Erythroblast (primary cell): ENCODE measurements around the gene PER1.
"Not testable (repeated sequence)": the region's sequence is repeated elsewhere in the genome, so short reads cannot be mapped to it uniquely, and the experiment has no call there.

Experiments
- DNase-seq, 2 experiments: peaks; one replicate each; lab custom pipeline; 2025; lab: John Stamatoyannopoulos, UW
- GATA1 ChIP-seq: IDR thresholded peaks from 2 replicates; pipeline ENCODE4 v1.6.1; 2011; ENCODE audit warnings: low read depth, mild to moderate bottlenecking, control low read depth, low read length, moderate library complexity
- POLR2A ChIP-seq: IDR thresholded peaks from 2 replicates; pipeline ENCODE4 v1.6.1; 2011; ENCODE audit warnings: mild to moderate bottlenecking, low read length

PER1 gene

GRCh38 chr17:8120520-8121406 lies 31.4 kb downstream of the PER1 start:
- TF ChIP-seq GATA1 = no peak
- no peak for TF ChIP-seq POLR2A
- DNase-seq = peak; percentile 90 to 91

GRCh38 chr17:8119581-8120519 lies 32.4 kb downstream of the PER1 start:
- TF ChIP-seq GATA1 (no peak), POLR2A (no peak)

GRCh38 chr17:8118769-8119580 lies 33.2 kb downstream of the PER1 start:
- TF ChIP-seq GATA1 = no peak
- TF ChIP-seq POLR2A = no peak

More at GRCh38 chr17:8119581-8120519, 32.4 kb downstream of the PER1 start:
- peak; percentile 94 to 98 for DNase-seq

GRCh38 chr17:8117980-8118768 lies 34.0 kb downstream of the PER1 start, which contains the start of gene ALOXE3:
Gene ALOXE3 (minus strand): TSS chr17:8118514. CDS start chr17:8117990, 524 bp downstream.
- peak; percentile 50 to 74 for DNase-seq
- no peak for TF ChIP-seq POLR2A
- TF ChIP-seq GATA1 = no peak

More at GRCh38 chr17:8118769-8119580, 33.2 kb downstream of the PER1 start:
- DNase-seq = peak; percentile 86 to 94

GRCh38 chr17:8117367-8117979 lies 34.7 kb downstream of the PER1 start:
- no peak for DNase-seq
- TF ChIP-seq POLR2A (no peak), GATA1 (no peak)

GRCh38 chr17:8116776-8117175 lies 35.4 kb downstream of the PER1 start:
- no peak for DNase-seq
- TF ChIP-seq POLR2A (no peak), GATA1 (no peak)

GRCh38 chr17:8110907-8111306 lies 41.3 kb downstream of the PER1 start:
- TF ChIP-seq GATA1 = no peak
- no peak for TF ChIP-seq POLR2A
- DNase-seq = no peak

- TF ChIP-seq POLR2A (no peak), GATA1 (no peak)
- DNase-seq = no peak
Measured at GRCh38 chr17:8110456-8110804, 41.8 kb downstream of the PER1 start.

GRCh38 chr17:8109661-8110455 lies 42.3 kb downstream of the PER1 start:
- peak; percentile 53 to 78 for DNase-seq
- TF ChIP-seq POLR2A (no peak), GATA1 (no peak)

- no peak for TF ChIP-seq POLR2A
- no peak for TF ChIP-seq GATA1
- DNase-seq = no peak
Measured at GRCh38 chr17:8108972-8109660, 43.1 kb downstream of the PER1 start.

GRCh38 chr17:8106980-8107379 lies 45.2 kb downstream of the PER1 start:
- not testable (repeated sequence) for DNase-seq
